ENCODE results near the gene ARHGAP8. TPM values are rescaled to one million over a fixed set of nuclear protein-coding genes. Genes with fewer than 3 reads are reported as not detected.

ARHGAP8 gene
- total RNA-seq, 1 donor from 2014 or later, result 46.7 TPM

GRCh38 chr22:44724859-44725258 is 27.5 kb upstream of the ARHGAP8 start:
- DNase-seq (ENCODE audit: low spot score), result no peak

GRCh38 chr22:44726439-44726838 is 25.9 kb upstream of the ARHGAP8 start:
- DNase-seq (ENCODE audit: low spot score), result no peak

- no peak for DNase-seq (ENCODE audit: low spot score)
Measured at GRCh38 chr22:44727148-44727547, 25.2 kb upstream of the ARHGAP8 start.

GRCh38 chr22:44727709-44728108 is 24.7 kb upstream of the ARHGAP8 start:
- DNase-seq (ENCODE audit: low spot score), result no peak

GRCh38 chr22:44728761-44729324 is 23.5 kb upstream of the ARHGAP8 start:
- no peak for DNase-seq (ENCODE audit: low spot score)

- peak; percentile 61 for DNase-seq (ENCODE audit: low spot score)
Measured at GRCh38 chr22:44729391-44730021, 22.9 kb upstream of the ARHGAP8 start.

- no peak for DNase-seq (ENCODE audit: low spot score)
Measured at GRCh38 chr22:44730022-44730393, 22.4 kb upstream of the ARHGAP8 start.

- no peak for DNase-seq (ENCODE audit: low spot score)
Measured at GRCh38 chr22:44730490-44731356, 21.7 kb upstream of the ARHGAP8 start.

- DNase-seq (ENCODE audit: low spot score), result no peak
Measured at GRCh38 chr22:44731357-44731970, 20.9 kb upstream of the ARHGAP8 start.

GRCh38 chr22:44732017-44732561 is 20.3 kb upstream of the ARHGAP8 start:
- DNase-seq (ENCODE audit: low spot score), result no peak

- no peak for DNase-seq (ENCODE audit: low spot score)
Measured at GRCh38 chr22:44732661-44733060, 19.7 kb upstream of the ARHGAP8 start.

GRCh38 chr22:44733426-44734106 is 18.8 kb upstream of the ARHGAP8 start:
- no peak for DNase-seq (ENCODE audit: low spot score)

GRCh38 chr22:44734278-44734677 is 18.1 kb upstream of the ARHGAP8 start:
- no peak for DNase-seq (ENCODE audit: low spot score)

GRCh38 chr22:44734801-44735517 is 17.4 kb upstream of the ARHGAP8 start:
- DNase-seq (ENCODE audit: low spot score), result no peak

- peak; percentile 75 for DNase-seq (ENCODE audit: low spot score)
Measured at GRCh38 chr22:44735518-44736428, 16.6 kb upstream of the ARHGAP8 start.

GRCh38 chr22:44736581-44737405 is 15.6 kb upstream of the ARHGAP8 start:
- DNase-seq (ENCODE audit: low spot score), result no peak

- no peak for DNase-seq (ENCODE audit: low spot score)
Measured at GRCh38 chr22:44737406-44738346, 14.7 kb upstream of the ARHGAP8 start.

GRCh38 chr22:44738347-44738715 is 14.0 kb upstream of the ARHGAP8 start:
- no peak for DNase-seq (ENCODE audit: low spot score)

All from mucosa of gallbladder (tissue), 1 donor.